HepG2 (cell line): ENCODE data around the gene SCFD2. TPM values are rescaled to one million over a fixed set of nuclear protein-coding genes. Genes with fewer than 3 reads are reported as not detected.
A peak's percentile ranks its signal among the peaks of the same experiment; 100 is the strongest.

Experiments
- ATAC-seq: fragments of 200-7000 bp; cut with Tn5 transposase; 3 replicates; pipeline ENCODE4 v1.9.1; 2020; ENCODE audit warnings: mild to moderate bottlenecking, moderate library complexity
- BruUV-seq: library from RNA; stranded (reverse); fragments of 400-500 nt; replicated peaks from 2 replicates; lab custom pipeline; 2021; lab: Mats Ljungman, UMichigan
- CTCF ChIA-PET: fragments of 300-600 bp; formaldehyde crosslinking; extraction: SDS; loops from one replicate; lab custom pipeline; 2021; ENCODE audit warnings: low total read pairs, inconsistent platforms, low intra/inter-chr PET ratio; lab: Yijun Ruan, JAX
- POLR2A ChIA-PET: fragments of 350-600 bp; sonication (Branson Sonifier 250); formaldehyde crosslinking; loops from one replicate; lab custom pipeline; 2020; ENCODE audit warnings: antibody characterized with exemption, inconsistent platforms; lab: Yijun Ruan, JAX
- DNase-seq: peaks from one replicate; pipeline ENCODE4 v3.0.0-alpha.2; 2015; ENCODE audit warnings: low spot score
- FAIRE-seq: peaks from 3 replicates; lab custom pipeline; 2011; peaks lifted over from hg19 to GRCh38; lab: Jason Lieb, UNC
- H2AFZ ChIP-seq: one replicate; pipeline ENCODE4 v1.6.1; 2011; ENCODE audit warnings: low read length, inconsistent platforms
- H3K27ac ChIP-seq: fragments of 300-600 bp; 3 replicates; pipeline ENCODE4 v1.8.0; 2011; ENCODE audit warnings: mixed run types, mild to moderate bottlenecking, mixed read lengths, low read length, inconsistent platforms; ENCODE audit not compliant: insufficient read depth; ENCODE audit errors: extremely low read length
- H3K27me3 ChIP-seq, 2 experiments: fragments of 200-600 bp in 1 of 2; 2 replicates in 1 of 2; 3 replicates in 1 of 2; pipeline versions ENCODE4 v1.6.0 to v1.8.0; 2011; ENCODE audit warnings: low read length in 2 of 2, mild to moderate bottlenecking in 2 of 2, moderate library complexity in 2 of 2, inconsistent platforms in 1 of 2; ENCODE audit not compliant: insufficient read depth in 2 of 2, control insufficient read depth in 1 of 2
- H3K36me3 ChIP-seq, 2 experiments: fragments of 200-600 bp in 1 of 2; replicated peaks in 1 of 2; 2 replicates in 1 of 2; 3 replicates in 1 of 2; pipeline versions ENCODE4 v1.5.1 to v1.8.0; 2011; ENCODE audit warnings: low read length in 2 of 2, inconsistent platforms in 1 of 2; ENCODE audit not compliant: insufficient read depth in 2 of 2, control insufficient read depth in 1 of 2
- H3K4me1 ChIP-seq: 2 replicates; pipeline ENCODE4 v1.5.1; 2012; ENCODE audit warnings: low read length, inconsistent platforms; ENCODE audit not compliant: insufficient read depth
- H3K4me2 ChIP-seq: 2 replicates; pipeline ENCODE4 v1.6.0; 2011; ENCODE audit warnings: low read depth, low read length, inconsistent platforms
- H3K4me3 ChIP-seq, 3 experiments: fragments of 200-600 bp in 1 of 3; sonication (generic), shearing (Covaris generic) in 1 of 3; replicated peaks in 1 of 3; 2 replicates each; pipeline ENCODE4 v1.5.1; 2011 to 2016; ENCODE audit warnings: low read length in 3 of 3, inconsistent platforms in 2 of 3, low read depth in 2 of 3, mild to moderate bottlenecking in 2 of 3, control low read depth in 1 of 3, mixed read lengths in 1 of 3; ENCODE audit not compliant: insufficient read depth in 1 of 3
- H3K79me2 ChIP-seq: one replicate; pipeline ENCODE4 v1.6.1; 2011; ENCODE audit warnings: low read length, inconsistent platforms; ENCODE audit not compliant: insufficient read depth
- H3K9ac ChIP-seq: 2 replicates; pipeline ENCODE4 v1.6.0; 2011; ENCODE audit warnings: mild to moderate bottlenecking, low read depth, low read length, inconsistent platforms; ENCODE audit not compliant: insufficient read depth
- H3K9me3 ChIP-seq: 2 replicates; pipeline ENCODE4 v1.5.1; 2012; ENCODE audit warnings: mild to moderate bottlenecking, low read length
- H4K20me1 ChIP-seq: 2 replicates; pipeline ENCODE4 v1.6.0; 2011; ENCODE audit warnings: inconsistent platforms, mild to moderate bottlenecking, low read length, moderate library complexity; ENCODE audit not compliant: insufficient read depth
- GTF3A ChIP-seq: sonication (generic); formaldehyde crosslinking; conservative IDR thresholded peaks from 2 replicates; pipeline ENCODE4 v1.4.0; 2020; ENCODE audit warnings: mild to moderate bottlenecking, missing genetic modification reagents
- KDM5B ChIP-seq: sonication (generic); formaldehyde crosslinking; IDR thresholded peaks from 2 replicates; pipeline ENCODE4 v1.4.0; 2020; ENCODE audit warnings: missing genetic modification reagents, mild to moderate bottlenecking, borderline replicate concordance
- MAFF ChIP-seq: IDR thresholded peaks from 2 replicates; pipeline ENCODE4 v1.6.1; 2011; ENCODE audit warnings: low read depth, low read length, improper control_type of control experiment
- MAFK ChIP-seq, 2 experiments: IDR thresholded peaks in 1 of 2; conservative IDR thresholded peaks in 1 of 2; 2 replicates each; pipeline ENCODE4 v1.6.1; 2011; ENCODE audit warnings: improper control_type of control experiment in 2 of 2, low read length in 2 of 2
- MEIS1 ChIP-seq: sonication (generic); formaldehyde crosslinking; IDR thresholded peaks from 2 replicates; pipeline ENCODE4 v1.9.0; 2021; ENCODE audit warnings: mild to moderate bottlenecking, missing genetic modification reagents, moderate library complexity, borderline replicate concordance
- MXD3 ChIP-seq: IDR thresholded peaks from 2 replicates; pipeline ENCODE4 v1.6.1; 2016; ENCODE audit warnings: mild to moderate bottlenecking, missing biosample characterization, missing genetic modification reagents
- SALL1 ChIP-seq: sonication (generic); formaldehyde crosslinking; IDR thresholded peaks from 2 replicates; pipeline ENCODE4 v1.8.0; 2022; ENCODE audit warnings: mild to moderate bottlenecking, missing genetic modification reagents
- SP1 ChIP-seq, 2 experiments: fragments of 450-650 bp in 1 of 2; sonication (generic) in 1 of 2; formaldehyde crosslinking in 1 of 2; IDR thresholded peaks; 2 replicates each; pipeline versions ENCODE4 v1.4.0 to v1.6.1; 2016 to 2020; ENCODE audit warnings: missing genetic modification reagents in 1 of 2
- THRA ChIP-seq: sonication (generic); formaldehyde crosslinking; IDR thresholded peaks from 2 replicates; pipeline ENCODE4 v1.4.0; 2020; ENCODE audit warnings: missing genetic modification reagents, borderline replicate concordance
- ZNF329 ChIP-seq: sonication (generic); formaldehyde crosslinking; IDR thresholded peaks from 2 replicates; pipeline ENCODE4 v1.9.0; 2021; ENCODE audit warnings: low read depth, mild to moderate bottlenecking, missing genetic modification reagents
- ZNF337 ChIP-seq: sonication (generic); formaldehyde crosslinking; IDR thresholded peaks from 2 replicates; pipeline ENCODE4 v1.5.1; 2020; ENCODE audit warnings: missing genetic modification reagents, low read depth, mild to moderate bottlenecking, borderline replicate concordance
- ZNF746 ChIP-seq: sonication (generic); formaldehyde crosslinking; IDR thresholded peaks from 2 replicates; pipeline ENCODE4 v1.8.0; 2022; ENCODE audit warnings: mild to moderate bottlenecking, missing genetic modification reagents
- WGBS: methylation state at CpG from one replicate; pipeline ENCODE4 v1.1.6; 2017; ENCODE audit warnings: low lambda C conversion rate; 5-methylcytosine and 5-hydroxymethylcytosine counted together
- in situ Hi-C: cut with HindIII; loops from 2 replicates; pipeline ENCODE4 v1.10.0; 2017; ENCODE audit warnings: low pct_unique_long_range_greater_than_20kb; ENCODE audit not compliant: extremely low pct_ligation_motif_present
- intact Hi-C: fragments of 100-400 bp; cut with micrococcal nuclease; formaldehyde crosslinking; loops from one replicate; pipeline ENCODE4 v1.10.0; 2022; ENCODE audit not compliant: unreplicated experiment
- polyA plus RNA-seq, 8 experiments: library from polyadenylated mRNA; depleted of rRNA in 3 of 8; stranded (reverse) in 7 of 8; unstranded in 1 of 8; fragments of >200 nt; fragmentation: Illumina TruSeq in 4 of 8; extraction: Trizol in 4 of 8; gene quantifications; 2 replicates each; pipeline versions ENCODE4 v1.2.1 to v1.2.3, GENCODE V29; 2011 to 2016; ENCODE audit warnings: low read depth in 4 of 8, missing spikeins in 1 of 8, mixed read lengths in 1 of 8; ENCODE audit not compliant: insufficient read depth in 1 of 8
- total RNA-seq, 5 experiments: library from RNA; depleted of rRNA; stranded (reverse); fragments of >200 nt; fragmentation: Illumina TruSeq; extraction: Trizol; gene quantifications; 2 replicates each; pipeline ENCODE4 v1.2.3, GENCODE V29; 2016; ENCODE audit warnings: low read depth in 1 of 5
- TF ChIP-seq, protein P1 (sequence below): sonication (generic); formaldehyde crosslinking; IDR thresholded peaks from 2 replicates; pipeline ENCODE4 v1.4.0; 2020; ENCODE audit warnings: missing genetic modification reagents

Gene SCFD2
- total and polyA plus RNA-seq, 2 of the 13 experiments (the other 11 are each of a cell fraction or from before 2014, with no cell fraction given), result 4.6 to 15.6 TPM

DNA sequence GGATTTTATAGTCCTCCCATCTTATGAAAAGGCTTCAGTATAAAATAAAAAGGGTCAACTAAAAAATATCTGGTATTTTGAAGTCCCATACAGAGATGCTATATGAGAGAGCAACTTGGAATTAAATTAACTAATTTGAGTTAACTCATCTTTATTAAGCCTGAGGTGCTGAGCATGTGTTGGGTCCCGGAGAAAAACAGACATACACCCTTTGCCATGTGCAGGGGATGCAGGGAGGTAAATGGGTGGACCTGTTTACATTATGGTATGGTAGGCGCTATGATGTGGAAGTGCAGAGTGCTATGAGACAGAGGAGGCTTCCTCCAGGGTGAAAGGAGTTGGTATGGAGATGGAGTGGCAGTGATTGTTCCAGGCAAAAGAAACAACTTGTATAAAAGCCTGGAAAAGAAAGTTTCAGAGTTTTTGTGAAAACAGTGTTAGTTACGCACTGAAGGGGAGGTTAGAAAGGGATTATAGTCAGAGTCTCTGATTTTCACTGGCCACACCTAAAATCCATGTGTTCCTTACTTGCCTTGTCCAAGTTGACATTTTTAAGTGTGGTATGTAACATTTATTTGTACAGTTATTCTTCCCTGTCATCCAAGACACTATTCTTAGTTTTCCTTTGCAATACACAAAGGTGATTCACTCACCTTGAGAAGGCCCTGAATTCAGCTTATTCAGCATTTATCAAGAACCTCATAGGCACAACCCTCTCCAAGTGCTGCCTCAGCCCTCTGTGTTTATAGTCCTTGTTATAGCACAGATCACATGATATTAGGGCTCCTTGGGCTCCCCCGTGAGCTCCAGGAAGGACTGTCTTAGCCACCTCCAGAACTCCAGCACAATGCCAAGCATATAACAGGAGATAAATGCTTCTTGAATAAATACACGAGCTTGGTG is 351.7 kb downstream of the SCFD2 start:
- FAIRE-seq (no peak), ATAC-seq (no peak), DNase-seq (no peak)
- POLR2A ChIA-PET, result no interaction called here
- no peak overlapping the region for H3K27ac ChIP-seq
- no peaks in the 10 kb centered on the region for H3K9me3 ChIP-seq
- H4K20me1 ChIP-seq, result no peaks in the 10 kb centered on the region
- H3K4me3 ChIP-seq, result no peak overlapping the region
- intact Hi-C loops, result loop anchor here (2.0 kb wide), 2 partner anchors 175 to 587 kb away; no protein-coding TSS in a partner anchor
- BruUV-seq, result no TSS peak
- CTCF ChIA-PET, result no interaction called here
- peaks cover 34% of the 10 kb centered on the region for H3K4me1 ChIP-seq
- TF ChIP-seq MAFF, result peak; percentile 92
- TF ChIP-seq MAFK (conservative IDR thresholded peaks at IDR 0.05 in 1 of 2, IDR thresholded peaks at IDR 0.05 in 1 of 2; ENCODE audit: low read length in 2 of 2), result peak; percentile 88 to 94
- no peak for TF ChIP-seq ZNF329 (CRISPR knock-in tag)
- no peak overlapping the region for H3K9ac ChIP-seq
- H3K79me2 ChIP-seq, result no peaks in the 10 kb centered on the region
- H2AFZ ChIP-seq, result no peak overlapping the region
- WGBS, result 97% methylated on average over 5 of the region's 5 CpGs
- H3K4me2 ChIP-seq, result no peak overlapping the region
- in situ Hi-C loops, result loop anchor here (10.0 to 25.0 kb wide), 5 partner anchors 361 to 1211 kb away; partner anchors contain the start of genes FIP1L1 and PDGFRA
- no peaks in the 10 kb centered on the region for H3K36me3 ChIP-seq
- H3K27me3 ChIP-seq, result no peaks in the 10 kb centered on the region

- no peak overlapping the region for H3K4me2 ChIP-seq
Measured at GRCh38 chr4:53012738-53013137, 353.1 kb downstream of the SCFD2 start.

More at GRCh38 chr4:53012738-53013137, 353.1 kb downstream of the SCFD2 start:
- Histone ChIP-seq H3K36me3 (no peaks in the 10 kb centered on the region), H2AFZ (no peak overlapping the region), H3K79me2 (no peaks in the 10 kb centered on the region), H3K4me3 (no peak overlapping the region), H3K9me3 (no peaks in the 10 kb centered on the region), H3K27ac (no peak overlapping the region), H3K4me1 (peaks cover 25% of the 10 kb centered on the region), H3K27me3 (no peaks in the 10 kb centered on the region), H3K9ac (no peak overlapping the region), H4K20me1 (no peaks in the 10 kb centered on the region)
- ATAC-seq, result no peak
- 93% methylated on average over 1 of the region's 1 CpG for WGBS
- in situ Hi-C loops, result loop anchor here (10.0 to 25.0 kb wide), 5 partner anchors 362 to 1212 kb away; partner anchors contain the start of genes FIP1L1 and PDGFRA
- POLR2A ChIA-PET, result no interaction called here
- intact Hi-C loops, result no loop called here
- DNase-seq, result no peak
- FAIRE-seq, result no peak
- no TSS peak for BruUV-seq
- CTCF ChIA-PET, result no interaction called here
- TF ChIP-seq KDM5B, result no peak
- TF ChIP-seq SP1 (IDR thresholded peaks at IDR 0.05), result no peak
- TF ChIP-seq SP1 (CRISPR knock-in tag; IDR thresholded peaks at IDR 0.05), result no peak
- no peak for TF ChIP-seq SALL1 (CRISPR knock-in tag)
- no peak for TF ChIP-seq ZNF337 (CRISPR knock-in tag)
- TF ChIP-seq THRA (CRISPR knock-in tag), result no peak
- TF ChIP-seq MEIS1 (CRISPR knock-in tag), result no peak
- TF ChIP-seq, protein P1, sequence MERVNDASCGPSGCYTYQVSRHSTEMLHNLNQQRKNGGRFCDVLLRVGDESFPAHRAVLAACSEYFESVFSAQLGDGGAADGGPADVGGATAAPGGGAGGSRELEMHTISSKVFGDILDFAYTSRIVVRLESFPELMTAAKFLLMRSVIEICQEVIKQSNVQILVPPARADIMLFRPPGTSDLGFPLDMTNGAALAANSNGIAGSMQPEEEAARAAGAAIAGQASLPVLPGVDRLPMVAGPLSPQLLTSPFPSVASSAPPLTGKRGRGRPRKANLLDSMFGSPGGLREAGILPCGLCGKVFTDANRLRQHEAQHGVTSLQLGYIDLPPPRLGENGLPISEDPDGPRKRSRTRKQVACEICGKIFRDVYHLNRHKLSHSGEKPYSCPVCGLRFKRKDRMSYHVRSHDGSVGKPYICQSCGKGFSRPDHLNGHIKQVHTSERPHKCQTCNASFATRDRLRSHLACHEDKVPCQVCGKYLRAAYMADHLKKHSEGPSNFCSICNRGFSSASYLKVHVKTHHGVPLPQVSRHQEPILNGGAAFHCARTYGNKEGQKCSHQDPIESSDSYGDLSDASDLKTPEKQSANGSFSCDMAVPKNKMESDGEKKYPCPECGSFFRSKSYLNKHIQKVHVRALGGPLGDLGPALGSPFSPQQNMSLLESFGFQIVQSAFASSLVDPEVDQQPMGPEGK (CRISPR knock-in tag), result no peak
- TF ChIP-seq GTF3A (CRISPR knock-in tag), result no peak
- TF ChIP-seq ZNF746 (CRISPR knock-in tag), result no peak
- no peak for TF ChIP-seq MXD3 (CRISPR knock-in tag)
